Peyer's patch (tissue), 4 donors: ENCODE measurements around the gene ST6GAL2. TPM values are rescaled to one million over a fixed set of nuclear protein-coding genes. Genes with fewer than 3 reads are reported as not detected.

ENCODE experiments used
- DNase-seq, 3 donors: peaks; one replicate each; pipeline ENCODE4 v3.0.0-alpha.2; 2017 to 2019
- H3K27ac ChIP-seq, 4 donors: fragments of 200-600 bp; sonication (generic); one replicate each; pipeline ENCODE4 v1.5.1; 2016 to 2019
- H3K27me3 ChIP-seq, 2 donors: fragments of 200-600 bp; sonication (generic); one replicate each; pipeline ENCODE4 v1.5.1; 2019
- H3K36me3 ChIP-seq, 3 donors: fragments of 200-600 bp; sonication (generic); one replicate each; pipeline ENCODE4 v1.5.1; 2016 to 2019
- H3K4me1 ChIP-seq, 4 donors: fragments of 200-600 bp; sonication (generic); one replicate each; pipeline ENCODE4 v1.5.1; 2016 to 2019
- H3K4me3 ChIP-seq, 4 donors: fragments of 200-600 bp; sonication (generic); 1 replicate in 3 of 4; 2 replicates in 1 of 4; pipeline ENCODE4 v1.5.1; 2016 to 2019; ENCODE audit warnings: mild to moderate bottlenecking in 1 of 4
- H3K9me3 ChIP-seq, 4 donors: fragments of 200-600 bp; sonication (generic); one replicate each; pipeline ENCODE4 v1.5.1; 2016 to 2019; ENCODE audit warnings: mild to moderate bottlenecking in 1 of 4
- CTCF ChIP-seq, 6 experiments: fragments of 450-650 bp in 4 of 6; fragments of 200-600 bp in 2 of 6; sonication (generic) in 1 of 6; IDR thresholded peaks; one replicate each; pipeline ENCODE4 v1.5.1; 2017 to 2019; ENCODE audit warnings: antibody characterized with exemption in 6 of 6, mild to moderate bottlenecking in 3 of 6, moderate library complexity in 1 of 6
- POLR2A ChIP-seq, 2 donors: fragments of 450-650 bp; IDR thresholded peaks; one replicate each; pipeline ENCODE4 v1.5.1; 2017; ENCODE audit warnings: antibody characterized with exemption in 2 of 2, mild to moderate bottlenecking in 2 of 2, moderate library complexity in 2 of 2
- total RNA-seq, 4 donors: library from RNA; depleted of rRNA; stranded (reverse); fragments of >200 nt; gene quantifications; one replicate each; pipeline ENCODE4 v1.1.0, GENCODE V29; 2016

The ST6GAL2 gene
- total RNA-seq, 4 donors from 2014 or later = 0.27 TPM; not detected in 3

DNA sequence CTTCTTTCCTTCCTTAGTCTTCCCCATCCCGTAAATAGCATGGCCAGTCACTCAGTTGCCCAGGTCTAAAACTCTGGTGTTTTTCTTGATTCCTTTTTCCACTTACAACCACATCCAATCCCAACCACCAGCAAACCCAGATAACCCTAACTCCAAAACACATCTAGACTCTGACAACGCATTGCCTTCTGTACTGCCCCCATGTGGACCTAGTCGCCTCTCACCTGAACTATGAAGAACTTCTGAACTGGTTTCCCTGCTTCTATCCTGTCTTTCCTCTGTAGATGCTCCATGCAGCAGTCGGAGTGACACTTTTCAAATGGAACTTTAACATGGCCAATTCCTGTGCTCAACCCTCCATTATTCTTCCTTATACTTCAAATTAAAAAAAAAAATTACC lies 26.5 kb downstream of the ST6GAL2 start:
- H3K9me3 ChIP-seq = no peaks in the 10 kb centered on the region
- no peaks in the 10 kb centered on the region for H3K4me1 ChIP-seq
- no peak for DNase-seq
- no peak for TF ChIP-seq CTCF (IDR thresholded peaks at IDR 0.05)
- TF ChIP-seq POLR2A (IDR thresholded peaks at IDR 0.05) = no peak
- no peak overlapping the region for H3K27ac ChIP-seq
- no peaks in the 10 kb centered on the region for H3K36me3 ChIP-seq
- no peaks in the 10 kb centered on the region for H3K27me3 ChIP-seq
- no peak overlapping the region for H3K4me3 ChIP-seq

DNA sequence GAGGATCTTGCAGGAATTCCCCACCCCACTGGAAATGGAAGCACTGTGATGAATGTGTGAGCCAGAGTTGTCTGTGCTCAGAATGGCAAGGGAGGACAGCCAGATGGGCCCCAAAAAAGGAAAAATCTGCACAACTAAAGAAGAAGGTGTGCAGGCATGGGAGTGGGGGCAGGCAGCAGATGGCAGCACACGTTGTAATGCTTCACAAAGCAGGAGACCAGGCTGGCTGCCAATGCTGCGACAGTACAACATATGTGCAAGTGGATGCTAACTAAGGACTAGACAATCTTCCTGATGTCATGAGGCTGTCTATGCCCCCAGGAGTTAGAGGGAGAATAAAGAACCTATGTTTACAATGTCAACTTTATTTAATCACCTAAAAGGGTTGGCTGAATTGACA lies 27.2 kb downstream of the ST6GAL2 start:
- Histone ChIP-seq H3K4me3 (no peak overlapping the region), H3K9me3 (no peaks in the 10 kb centered on the region), H3K4me1 (no peaks in the 10 kb centered on the region), H3K27ac (no peak overlapping the region), H3K27me3 (no peaks in the 10 kb centered on the region), H3K36me3 (no peaks in the 10 kb centered on the region)
- no peak for DNase-seq
- no peak for TF ChIP-seq CTCF (IDR thresholded peaks at IDR 0.05)
- no peak for TF ChIP-seq POLR2A (IDR thresholded peaks at IDR 0.05)

DNA sequence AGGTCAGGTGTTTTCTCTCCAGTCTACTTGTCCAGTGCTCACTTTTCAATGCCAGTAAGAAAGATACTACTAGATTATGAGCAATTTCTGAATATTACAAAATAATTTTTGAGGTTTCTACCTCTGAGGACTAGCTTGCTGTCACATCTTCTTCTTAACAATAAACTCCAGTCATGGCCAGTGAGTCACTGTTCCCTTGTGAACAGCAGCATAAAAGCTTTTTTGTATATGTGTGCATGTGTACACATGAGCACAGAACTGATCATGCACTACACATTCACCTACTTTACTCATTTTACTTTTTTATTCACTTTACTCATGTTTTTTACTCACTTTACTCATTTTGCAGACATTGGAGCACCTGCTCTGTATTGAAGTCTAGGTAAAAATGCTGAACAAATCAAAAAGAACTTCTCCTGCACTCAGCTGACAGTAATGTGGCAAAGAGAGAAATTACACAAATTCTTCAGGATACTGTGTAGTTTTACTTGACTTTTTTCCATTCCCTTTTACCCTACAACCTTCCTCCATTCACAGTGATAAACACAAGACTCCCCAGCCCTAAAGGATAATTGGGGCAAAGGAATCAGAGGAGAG lies 28.0 kb downstream of the ST6GAL2 start:
- no peaks in the 10 kb centered on the region for H3K27me3 ChIP-seq
- H3K27ac ChIP-seq = no peak overlapping the region
- H3K4me3 ChIP-seq = no peak overlapping the region
- H3K36me3 ChIP-seq = no peaks in the 10 kb centered on the region
- no peaks in the 10 kb centered on the region for H3K4me1 ChIP-seq
- no peak for TF ChIP-seq CTCF (IDR thresholded peaks at IDR 0.05)
- no peak for TF ChIP-seq POLR2A (IDR thresholded peaks at IDR 0.05)
- DNase-seq = no peak
- H3K9me3 ChIP-seq = no peaks in the 10 kb centered on the region

GRCh38 chr2:106853631-106854030 lies 32.3 kb downstream of the ST6GAL2 start:
- no peaks in the 10 kb centered on the region for H3K9me3 ChIP-seq
- no peak overlapping the region for H3K27ac ChIP-seq

DNA sequence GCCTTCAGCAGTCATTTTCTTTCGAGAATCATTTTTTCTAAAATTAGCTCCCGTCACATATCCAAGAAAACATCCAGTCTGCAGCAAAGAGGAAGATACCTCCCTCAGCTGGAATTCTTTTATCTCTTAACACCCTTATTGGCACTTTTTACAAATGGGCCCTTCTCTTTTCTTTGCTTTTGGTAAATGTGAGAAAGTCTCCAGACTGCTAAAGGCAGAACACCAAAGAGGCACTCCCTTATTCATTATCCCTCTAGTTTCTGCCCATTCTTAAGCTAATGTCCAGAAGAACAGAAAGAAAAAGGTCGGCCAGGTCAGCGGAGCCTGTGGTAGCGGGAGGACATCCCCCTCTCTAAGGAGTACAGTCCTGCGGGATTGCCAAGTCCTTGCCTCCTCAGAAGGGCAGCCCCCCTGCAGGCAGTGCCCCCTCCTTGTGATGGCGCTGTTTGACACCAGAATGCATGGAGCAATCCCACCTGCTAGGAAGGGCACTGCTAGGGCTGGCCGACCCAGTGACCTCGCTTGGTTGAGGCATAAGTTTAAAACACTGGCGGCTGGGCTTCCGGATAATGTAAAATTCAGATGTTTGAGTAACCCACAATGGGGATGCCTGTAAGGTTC lies 34.0 kb downstream of the ST6GAL2 start:
- TF ChIP-seq POLR2A (IDR thresholded peaks at IDR 0.05) = no peak
- no peak for TF ChIP-seq CTCF (IDR thresholded peaks at IDR 0.05)
- no peak overlapping the region for H3K27ac ChIP-seq
- H3K9me3 ChIP-seq = no peaks in the 10 kb centered on the region
- DNase-seq = no peak
- no peaks in the 10 kb centered on the region for H3K27me3 ChIP-seq
- no peaks in the 10 kb centered on the region for H3K36me3 ChIP-seq
- no peak overlapping the region for H3K4me3 ChIP-seq
- H3K4me1 ChIP-seq = no peaks in the 10 kb centered on the region

More at GRCh38 chr2:106853631-106854030, 32.3 kb downstream of the ST6GAL2 start:
- no peaks in the 10 kb centered on the region for H3K4me1 ChIP-seq
- H3K36me3 ChIP-seq = no peaks in the 10 kb centered on the region
- no peaks in the 10 kb centered on the region for H3K27me3 ChIP-seq
- no peak for DNase-seq
- H3K4me3 ChIP-seq = no peak overlapping the region
- TF ChIP-seq POLR2A (IDR thresholded peaks at IDR 0.05) (no peak), CTCF (IDR thresholded peaks at IDR 0.05) (no peak)
